A673 (cell line): ENCODE data around the gene CAMTA2. TPM values are rescaled to one million over a fixed set of nuclear protein-coding genes. Genes with fewer than 3 reads are reported as not detected.

ENCODE experiments used
- BruUV-seq: library from RNA; stranded (reverse); fragments of 400-500 nt; replicated peaks from 2 replicates; lab custom pipeline; 2021; lab: Mats Ljungman, UMichigan
- CTCF ChIA-PET: fragments of 300-600 bp; sonication (Branson Sonifier 250); formaldehyde crosslinking; loops from one replicate; lab custom pipeline; 2022; ENCODE audit warnings: antibody characterized with exemption; lab: Charles Lee
- POLR2A ChIA-PET: fragments of 300-600 bp; sonication (Branson Sonifier 250); formaldehyde crosslinking; loops from one replicate; lab custom pipeline; 2022; ENCODE audit warnings: antibody characterized with exemption; ENCODE audit not compliant: low non-redundant PET; lab: Charles Lee
- DNase-seq: peaks from one replicate; pipeline ENCODE4 v3.0.0-alpha.2; 2015; ENCODE audit warnings: low spot score
- H3K27ac ChIP-seq: fragments of 200-600 bp; sonication (generic); 2 replicates; pipeline ENCODE4 v1.5.1; 2016; ENCODE audit warnings: mixed run types, low read depth, mild to moderate bottlenecking, mixed read lengths, antibody characterized with exemption, low read length; ENCODE audit not compliant: poor library complexity, severe bottlenecking
- H3K27me3 ChIP-seq: fragments of 200-600 bp; sonication (generic); replicated peaks from 2 replicates; pipeline ENCODE4 v1.6.1; 2017; ENCODE audit warnings: mixed run types, low read depth, mild to moderate bottlenecking, mixed read lengths, antibody characterized with exemption, low read length; ENCODE audit not compliant: insufficient read depth, poor library complexity
- H3K36me3 ChIP-seq: fragments of 200-600 bp; sonication (generic); 2 replicates; pipeline ENCODE4 v1.6.1; 2016; ENCODE audit warnings: mixed run types, mild to moderate bottlenecking, mixed read lengths, antibody characterized with exemption, low read length; ENCODE audit not compliant: insufficient read depth, poor library complexity, severe bottlenecking
- H3K4me1 ChIP-seq: fragments of 200-600 bp; sonication (generic); 2 replicates; pipeline ENCODE4 v1.6.1; 2017; ENCODE audit warnings: mixed run types, mild to moderate bottlenecking, mixed read lengths, antibody characterized with exemption, low read length; ENCODE audit not compliant: insufficient read depth, poor library complexity, severe bottlenecking
- H3K4me3 ChIP-seq: fragments of 200-600 bp; sonication (generic); 2 replicates; pipeline ENCODE4 v1.5.1; 2016; ENCODE audit warnings: low read depth, mixed run types, mild to moderate bottlenecking, mixed read lengths, low read length; ENCODE audit not compliant: poor library complexity, severe bottlenecking
- H3K9me3 ChIP-seq: fragments of 200-600 bp; sonication (generic); 2 replicates; pipeline ENCODE4 v1.6.1; 2016; ENCODE audit warnings: mixed run types, low read depth, mild to moderate bottlenecking, mixed read lengths, antibody characterized with exemption, low read length; ENCODE audit not compliant: poor library complexity, severe bottlenecking
- EZH2 ChIP-seq: fragments of 200-600 bp; sonication (generic); IDR thresholded peaks from 2 replicates; pipeline ENCODE4 v1.6.1; 2017; ENCODE audit warnings: borderline replicate concordance, low read depth, mild to moderate bottlenecking, mixed read lengths, antibody characterized with exemption, low read length; ENCODE audit not compliant: poor library complexity, severe bottlenecking
- intact Hi-C: fragments of 100-400 bp; cut with micrococcal nuclease; formaldehyde crosslinking; loops from one replicate; pipeline ENCODE4 v1.10.0; 2022; ENCODE audit not compliant: unreplicated experiment
- total RNA-seq: library from RNA; stranded (reverse); gene quantifications from 2 replicates; pipeline ENCODE4 v1.2.3, GENCODE V29; 2021
- TF ChIP-seq, protein P1 (sequence below): fragments of 300-800, 200-600 bp; sonication (generic); conservative IDR thresholded peaks from 2 replicates; pipeline ENCODE4 v1.5.1; 2017; ENCODE audit warnings: low read depth, mild to moderate bottlenecking, antibody characterized with exemption, low read length, moderate library complexity, mixed read lengths

CAMTA2 gene
- total RNA-seq, 1 experiment from 2014 or later: 16.3 TPM

DNA sequence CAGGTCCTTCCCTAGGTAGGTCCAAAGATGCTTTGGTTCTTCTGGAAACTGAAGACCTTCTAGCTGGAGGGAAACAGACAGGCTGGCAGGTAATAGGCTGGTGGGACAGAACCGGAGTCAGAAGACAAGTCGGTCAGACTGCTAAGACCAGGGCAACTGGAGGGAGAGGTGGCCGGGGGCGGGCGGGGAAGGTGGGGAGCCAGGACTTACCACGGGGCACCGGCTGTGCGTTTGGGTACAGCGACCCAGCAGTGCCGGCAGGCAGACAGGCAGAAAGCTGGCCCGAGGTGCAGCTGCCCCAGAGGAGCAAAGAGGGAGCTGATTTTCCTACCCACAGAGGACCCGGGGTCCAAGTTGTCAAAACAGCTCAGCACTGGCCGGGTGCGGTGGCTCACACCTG, 47.2 kb upstream of the CAMTA2 start:
- Histone ChIP-seq H3K27ac (no peak overlapping the region), H3K27me3 (no peaks in the 10 kb centered on the region), H3K9me3 (no peaks in the 10 kb centered on the region), H3K4me1 (peaks cover 4% of the 10 kb centered on the region), H3K36me3 (no peaks in the 10 kb centered on the region), H3K4me3 (no peak overlapping the region)
- no peak for TF ChIP-seq EZH2
- TF ChIP-seq, protein P1, sequence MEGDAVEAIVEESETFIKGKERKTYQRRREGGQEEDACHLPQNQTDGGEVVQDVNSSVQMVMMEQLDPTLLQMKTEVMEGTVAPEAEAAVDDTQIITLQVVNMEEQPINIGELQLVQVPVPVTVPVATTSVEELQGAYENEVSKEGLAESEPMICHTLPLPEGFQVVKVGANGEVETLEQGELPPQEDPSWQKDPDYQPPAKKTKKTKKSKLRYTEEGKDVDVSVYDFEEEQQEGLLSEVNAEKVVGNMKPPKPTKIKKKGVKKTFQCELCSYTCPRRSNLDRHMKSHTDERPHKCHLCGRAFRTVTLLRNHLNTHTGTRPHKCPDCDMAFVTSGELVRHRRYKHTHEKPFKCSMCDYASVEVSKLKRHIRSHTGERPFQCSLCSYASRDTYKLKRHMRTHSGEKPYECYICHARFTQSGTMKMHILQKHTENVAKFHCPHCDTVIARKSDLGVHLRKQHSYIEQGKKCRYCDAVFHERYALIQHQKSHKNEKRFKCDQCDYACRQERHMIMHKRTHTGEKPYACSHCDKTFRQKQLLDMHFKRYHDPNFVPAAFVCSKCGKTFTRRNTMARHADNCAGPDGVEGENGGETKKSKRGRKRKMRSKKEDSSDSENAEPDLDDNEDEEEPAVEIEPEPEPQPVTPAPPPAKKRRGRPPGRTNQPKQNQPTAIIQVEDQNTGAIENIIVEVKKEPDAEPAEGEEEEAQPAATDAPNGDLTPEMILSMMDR: no peak
- BruUV-seq: no TSS peak
- DNase-seq: no peak
- intact Hi-C loops: no loop called here
- POLR2A ChIA-PET: no interaction called here
- CTCF ChIA-PET: interaction anchor here (0.5 to 0.6 kb wide), 2 partner anchors 10 to 37 kb away, joined by 3 to 7 read pairs; partner anchors contain the start of gene KIF1C

DNA sequence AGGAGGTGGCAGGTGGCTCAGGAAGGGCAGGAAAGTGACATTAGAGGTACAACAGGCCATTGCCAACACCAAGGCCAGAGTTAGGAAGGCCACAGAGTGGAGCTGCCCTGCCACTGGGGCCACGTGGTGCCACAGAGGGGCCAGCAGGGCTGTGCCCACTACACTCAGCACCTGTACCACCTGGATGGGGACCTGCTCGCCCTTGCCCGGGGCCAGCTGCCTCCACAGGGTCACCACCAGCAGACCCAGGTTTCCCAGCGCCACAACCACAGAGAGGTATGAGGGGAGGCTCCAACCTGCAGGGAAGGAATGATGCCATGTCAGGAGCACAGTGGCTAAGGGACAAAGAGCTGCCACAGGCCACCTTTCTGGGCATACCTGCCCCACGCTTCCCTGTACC, 46.6 kb upstream of the CAMTA2 start:
- CTCF ChIA-PET: interaction anchor here (0.5 kb wide), 1 partner anchor 9 kb away, joined by 3 read pairs; no protein-coding TSS in a partner anchor
- POLR2A ChIA-PET: no interaction called here
- intact Hi-C loops: no loop called here

GRCh38 chr17:5033352-5034015, 46.0 kb upstream of the CAMTA2 start:
- CTCF ChIA-PET: no interaction called here
- intact Hi-C loops: no loop called here
- no TSS peak for BruUV-seq
- POLR2A ChIA-PET: no interaction called here
- no peak for DNase-seq
- H3K4me3 ChIP-seq: no peak overlapping the region
- peaks cover 4% of the 10 kb centered on the region for H3K4me1 ChIP-seq
- H3K36me3 ChIP-seq: no peaks in the 10 kb centered on the region
- H3K9me3 ChIP-seq: no peaks in the 10 kb centered on the region
- no peak for TF ChIP-seq EZH2
- TF ChIP-seq, protein P1: no peak
- H3K27me3 ChIP-seq: no peaks in the 10 kb centered on the region
- H3K27ac ChIP-seq: no peak overlapping the region

More for the DNA sequence above, 46.6 kb upstream of the CAMTA2 start:
- DNase-seq: no peak
- peaks cover 4% of the 10 kb centered on the region for H3K4me1 ChIP-seq
- H3K27ac ChIP-seq: no peak overlapping the region
- no peaks in the 10 kb centered on the region for H3K9me3 ChIP-seq
- H3K36me3 ChIP-seq: no peaks in the 10 kb centered on the region
- H3K4me3 ChIP-seq: no peak overlapping the region
- no peaks in the 10 kb centered on the region for H3K27me3 ChIP-seq
- TF ChIP-seq, protein P1: no peak
- TF ChIP-seq EZH2: no peak
- no TSS peak for BruUV-seq
